T-helper 1 cell (primary cell): ENCODE measurements around the gene ARHGAP6.
"Not testable (repeated sequence)": the region's sequence is repeated elsewhere in the genome, so short reads cannot be mapped to it uniquely, and the experiment has no call there.

Experiments used
- DNase-seq, 5 donors: peaks; one replicate each; pipeline ENCODE4 v3.0.0-alpha.2; 2012 to 2020

The ARHGAP6 gene

DNA sequence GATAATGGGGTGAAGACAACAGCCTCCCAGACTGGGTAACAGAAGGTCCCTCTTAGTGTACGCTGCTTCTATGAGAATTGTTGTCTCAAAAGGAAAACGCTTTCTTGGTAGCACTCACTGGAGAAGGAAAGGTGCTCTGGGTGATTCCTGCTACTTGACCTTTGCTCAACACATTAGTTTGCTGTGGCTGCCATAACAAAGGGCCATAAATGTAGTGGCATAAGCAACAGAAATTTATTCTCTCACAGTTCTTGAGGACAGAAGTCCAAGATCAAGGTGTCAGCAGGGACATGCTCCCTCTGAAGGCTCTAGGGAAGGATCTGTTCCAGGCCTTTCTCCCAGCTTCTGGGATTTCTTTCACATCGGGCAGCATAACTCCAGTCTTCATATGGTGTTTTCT, 535.6 kb downstream of the ARHGAP6 start:
- no peak for DNase-seq

GRCh38 chrX:11129534-11130105, 536.1 kb downstream of the ARHGAP6 start:
- no peak for DNase-seq

DNA sequence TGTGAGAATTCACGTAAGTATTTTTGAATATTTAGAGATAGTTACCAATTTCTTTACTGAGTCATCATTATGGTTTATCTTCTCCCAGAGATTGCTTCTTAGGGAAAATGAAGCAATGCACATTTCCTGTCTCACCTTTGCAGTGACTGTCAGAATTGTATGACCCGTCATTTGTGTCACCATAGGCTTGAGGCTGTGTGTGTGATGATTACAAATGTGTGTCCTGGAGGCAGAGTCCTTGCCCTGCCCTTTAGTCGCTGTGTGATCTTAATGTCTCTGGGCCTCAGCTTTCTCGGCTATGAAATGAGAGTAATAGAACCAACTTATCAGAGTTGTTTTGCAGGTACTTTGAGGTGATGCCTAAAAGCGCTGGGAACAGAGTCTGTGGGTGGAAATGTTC, 540.7 kb downstream of the ARHGAP6 start:
- DNase-seq, result no peak

- no peak for DNase-seq
Measured at GRCh38 chrX:11124112-11124511, 541.6 kb downstream of the ARHGAP6 start.

DNA sequence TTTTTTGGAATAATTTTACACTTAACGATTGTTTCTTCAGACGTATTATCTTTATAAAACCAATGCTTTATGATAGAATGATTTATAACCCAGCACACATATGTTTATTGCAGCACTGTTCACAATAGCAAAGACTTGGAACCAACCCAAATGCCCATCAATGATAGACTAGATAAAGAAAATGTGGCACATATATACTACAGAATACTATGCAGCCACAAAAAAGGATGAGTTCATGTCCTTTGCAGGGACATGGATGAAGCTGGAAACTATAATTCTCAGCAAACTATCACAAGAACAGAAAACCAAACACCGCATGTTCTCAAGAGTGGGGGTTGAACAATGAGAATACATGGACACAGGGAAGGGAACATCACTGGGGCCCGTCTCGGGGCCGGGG, 542.6 kb downstream of the ARHGAP6 start:
- not testable (repeated sequence) for DNase-seq

DNA sequence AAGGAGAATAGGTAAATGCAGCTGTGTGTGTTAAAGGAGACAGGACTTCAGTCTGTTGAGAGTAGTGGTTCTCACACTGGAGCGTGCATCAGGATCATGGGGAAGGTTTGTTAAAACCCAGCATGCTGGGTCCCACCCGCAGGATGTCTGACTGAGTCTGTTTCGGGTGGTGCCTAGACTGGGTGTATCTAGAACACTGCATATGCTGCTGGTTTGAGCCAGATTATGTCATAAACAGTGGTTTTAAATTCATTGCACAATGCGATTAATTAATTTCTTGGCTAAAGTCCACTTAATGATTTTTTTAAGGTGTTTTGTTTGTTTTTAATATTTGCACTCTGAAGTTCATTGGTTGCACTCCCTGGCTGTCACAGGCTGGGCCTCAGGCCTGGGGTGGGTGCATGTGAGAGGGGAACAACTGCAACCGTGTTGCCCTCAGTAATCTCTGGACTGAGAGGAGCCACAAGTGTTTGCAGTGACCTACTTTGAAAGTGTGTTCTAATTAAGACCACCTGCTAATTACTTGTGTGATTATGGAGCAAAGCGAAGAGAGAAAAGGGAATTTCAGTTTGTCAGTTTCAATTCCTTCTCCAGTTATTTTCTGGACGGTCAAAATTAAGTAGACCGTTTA, 546.3 kb downstream of the ARHGAP6 start:
- no peak for DNase-seq

DNA sequence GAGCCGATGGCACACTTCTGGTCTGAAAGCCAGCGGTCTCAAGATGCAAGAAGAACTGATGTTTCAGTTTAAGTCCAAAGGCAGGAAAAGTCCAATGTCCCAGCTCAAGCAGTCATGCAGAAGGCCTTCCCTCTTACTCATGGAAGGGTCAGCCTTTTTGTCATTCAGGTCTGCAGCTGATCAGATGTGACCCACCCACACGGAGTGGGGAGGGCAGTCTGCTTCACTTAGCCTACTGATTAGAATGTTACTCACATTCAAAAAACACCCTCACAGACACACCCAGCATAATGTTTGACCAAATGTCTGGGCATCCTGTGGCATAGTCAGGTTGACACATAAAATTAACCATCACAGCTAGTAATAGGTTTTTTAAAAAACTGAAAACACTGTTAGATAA, 548.0 kb downstream of the ARHGAP6 start:
- DNase-seq, result no peak

- DNase-seq, result no peak
Measured at GRCh38 chrX:11113731-11114130, 552.0 kb downstream of the ARHGAP6 start.

GRCh38 chrX:11111947-11112346, 553.8 kb downstream of the ARHGAP6 start:
- no peak for DNase-seq

DNA sequence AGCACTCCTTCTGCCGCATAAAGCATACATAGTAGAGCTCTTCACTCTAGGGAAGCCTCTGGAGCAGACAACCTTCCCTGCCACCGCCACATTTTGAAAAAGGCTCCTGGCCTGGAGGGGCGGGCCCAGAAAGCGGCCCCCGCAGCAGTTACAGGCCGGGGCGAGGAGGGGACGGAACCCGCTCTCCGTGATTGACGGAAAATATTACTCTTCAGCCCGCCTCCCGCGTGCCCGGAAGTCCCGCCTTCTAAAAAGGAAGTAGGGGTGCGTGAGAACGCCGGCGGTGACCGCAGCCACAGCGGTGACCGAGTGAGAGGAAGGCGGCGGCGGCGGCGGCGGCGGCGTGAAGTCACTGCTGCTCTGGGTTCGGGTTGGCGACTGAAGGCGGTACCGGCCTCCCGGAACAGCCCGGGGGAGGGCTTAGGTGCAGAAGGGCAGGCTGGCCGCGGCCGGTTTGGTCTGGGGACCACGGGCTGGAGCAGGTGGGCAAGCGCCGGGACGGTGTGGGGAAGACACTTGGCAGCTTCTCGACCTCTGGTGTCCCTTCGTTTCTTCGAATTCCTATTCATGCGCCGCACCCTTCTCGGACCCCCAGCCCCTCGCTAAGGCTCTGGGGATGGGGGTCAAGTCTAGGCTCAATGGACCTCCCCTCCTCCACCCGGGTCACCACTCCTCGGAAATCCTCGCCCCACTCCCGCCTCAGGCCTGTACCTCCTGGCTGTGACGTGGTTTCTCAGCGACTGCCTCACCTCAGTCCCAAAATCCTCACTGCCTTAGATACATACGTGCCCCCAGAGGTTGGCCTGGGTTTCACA, 554.5 kb downstream of the ARHGAP6 start, which contains the start of gene HCCS:
HCCS (plus strand) TSS at position 296 of the 815 bp plus-strand sequence. CDS start 729 bp downstream, outside the sequence.
- DNase-seq, result peak; percentile 64 to 89 (median 75)

GRCh38 chrX:11109968-11110367, 555.8 kb downstream of the ARHGAP6 start:
- no peak for DNase-seq

- DNase-seq, result no peak
Measured at GRCh38 chrX:11108253-11108941, 557.3 kb downstream of the ARHGAP6 start.

GRCh38 chrX:11105080-11105479, 560.6 kb downstream of the ARHGAP6 start:
- no peak for DNase-seq

GRCh38 chrX:11103751-11104150, 562.0 kb downstream of the ARHGAP6 start:
- DNase-seq, result no peak

- no peak for DNase-seq
Measured at GRCh38 chrX:11103006-11103405, 562.7 kb downstream of the ARHGAP6 start.

- no peak for DNase-seq
Measured at GRCh38 chrX:11100281-11101035, 565.3 kb downstream of the ARHGAP6 start.

DNA sequence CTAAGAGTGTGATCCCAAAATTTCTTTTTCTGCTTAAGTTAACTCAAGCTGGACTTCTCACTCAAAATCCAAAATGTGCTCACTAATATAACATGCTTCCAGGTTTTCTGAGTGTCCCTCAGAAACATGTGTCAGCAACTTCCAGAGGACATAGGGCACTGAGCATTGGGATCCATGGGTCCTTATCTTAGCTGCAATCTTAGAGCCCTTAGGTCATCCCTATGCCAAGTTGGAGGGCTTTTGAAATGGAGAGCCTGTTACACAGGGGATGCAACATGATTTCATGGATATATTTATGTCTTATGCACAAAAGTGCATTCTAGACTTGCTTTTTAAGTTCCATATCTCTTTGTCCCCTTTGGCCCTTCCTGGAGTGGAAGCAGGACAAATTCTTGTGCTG, 566.3 kb downstream of the ARHGAP6 start:
- no peak for DNase-seq

GRCh38 chrX:11097933-11098332, 567.8 kb downstream of the ARHGAP6 start:
- no peak for DNase-seq

DNA sequence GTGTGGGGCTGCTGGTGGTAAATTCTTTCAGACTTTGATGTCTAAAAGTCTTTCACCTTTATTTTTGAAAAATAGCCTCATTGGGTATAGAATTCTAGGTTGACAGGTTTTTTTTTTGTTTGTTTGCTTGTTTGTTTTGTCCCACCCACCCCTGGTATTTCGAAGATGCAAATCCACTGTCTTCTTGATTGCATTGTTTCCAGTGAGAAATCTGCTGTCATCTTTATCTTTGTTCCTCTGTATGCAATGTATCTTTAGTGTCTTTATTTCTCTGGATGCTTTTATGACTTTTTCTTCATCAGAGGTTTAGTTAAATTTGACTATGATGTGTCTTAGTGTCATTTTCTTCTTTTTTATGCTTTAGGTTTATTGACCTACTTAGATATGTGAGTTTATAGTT, 575.9 kb downstream of the ARHGAP6 start:
- no peak for DNase-seq
